NCI-H2081 treated with DMSO at 0.1 percent for 48 hours (cell line): ENCODE data around the gene NEDD9.

Experiments used
- DNase-seq: peaks from one replicate; lab custom pipeline; 2025; lab: John Stamatoyannopoulos, UW

NEDD9 gene

DNA sequence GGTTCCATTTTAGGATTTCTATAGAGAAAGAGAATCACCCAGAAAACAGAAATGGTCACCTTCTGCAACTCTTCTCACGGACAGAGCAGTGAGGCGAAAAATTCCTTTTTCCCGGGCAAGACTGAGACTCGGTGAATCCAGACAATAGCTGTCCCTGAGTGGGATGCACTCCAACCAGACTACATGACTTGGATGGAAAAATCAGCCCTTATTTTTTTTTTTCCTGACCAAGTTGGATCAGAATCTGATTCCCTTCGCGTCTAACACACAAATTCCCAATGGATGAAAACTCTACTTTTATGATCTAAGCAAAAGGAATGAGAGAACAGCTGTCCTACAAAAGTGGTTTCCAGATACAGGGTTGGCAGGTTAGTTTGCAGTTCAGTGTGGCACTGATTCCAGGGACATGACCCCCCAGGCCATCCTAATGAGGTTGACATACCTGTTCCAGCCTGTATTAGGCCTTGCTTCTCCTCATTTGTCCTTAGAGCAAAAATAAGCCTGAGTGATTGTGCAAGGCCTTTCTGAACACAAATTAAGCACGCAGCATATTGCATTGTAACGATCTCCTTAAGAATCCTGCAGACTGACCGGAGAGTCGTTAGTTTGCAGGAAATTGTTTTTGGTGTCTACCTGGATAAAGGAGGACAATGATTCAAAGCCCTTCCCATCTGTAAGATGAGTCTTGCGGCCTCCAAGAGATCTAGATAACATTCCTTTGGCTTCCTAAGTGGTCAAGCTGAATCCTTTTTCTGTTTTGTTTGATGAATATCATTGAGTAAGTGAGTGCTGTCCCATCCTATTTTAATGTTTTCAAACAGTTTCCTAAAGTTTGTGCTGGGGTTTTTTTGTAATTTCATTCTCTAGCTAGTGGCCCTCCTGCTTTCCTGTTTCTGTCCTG is 1.5 kb upstream of the NEDD9 start:
- DNase-seq: no peak

DNA sequence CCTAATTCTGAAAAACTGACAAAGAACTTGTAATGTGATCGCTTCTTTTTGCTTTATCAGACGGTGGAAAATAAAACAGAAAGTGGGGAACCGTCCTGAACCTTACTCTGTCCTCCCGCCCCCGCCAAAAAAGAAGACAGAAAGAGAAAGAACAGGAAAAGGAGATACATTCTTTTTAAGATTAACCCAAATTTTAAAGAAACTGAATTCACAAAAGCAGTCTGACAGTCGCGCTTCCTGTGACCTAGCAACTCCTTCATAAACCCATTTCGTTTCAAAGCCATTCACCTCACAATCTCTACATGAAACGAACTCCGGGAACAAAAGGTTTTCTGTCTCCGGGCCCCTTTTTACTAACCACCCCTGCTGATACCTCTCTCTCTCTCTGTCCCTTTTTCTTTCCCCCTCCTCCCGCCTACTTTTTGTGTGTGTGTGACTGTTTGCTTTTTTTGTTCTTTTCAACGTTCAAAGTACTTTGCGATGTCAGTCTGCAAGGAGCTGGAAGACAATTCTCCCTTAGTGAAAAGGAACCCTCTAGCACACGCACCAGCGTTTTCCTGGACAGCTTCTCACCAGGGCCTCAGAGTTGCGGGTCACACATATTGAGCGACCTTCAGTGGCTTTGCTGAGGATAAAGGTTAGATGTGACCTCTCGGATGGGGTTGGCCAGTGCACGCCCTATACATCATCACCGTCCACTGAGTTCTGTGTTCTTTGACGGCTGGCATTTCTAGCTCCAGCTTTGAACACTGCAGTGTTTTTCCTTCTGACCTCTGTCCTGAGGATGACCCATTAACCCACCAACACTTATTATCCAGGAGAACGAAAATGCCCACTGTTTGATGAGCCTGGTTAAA is 530 bp upstream of the NEDD9 start:
- no peak for DNase-seq

DNA sequence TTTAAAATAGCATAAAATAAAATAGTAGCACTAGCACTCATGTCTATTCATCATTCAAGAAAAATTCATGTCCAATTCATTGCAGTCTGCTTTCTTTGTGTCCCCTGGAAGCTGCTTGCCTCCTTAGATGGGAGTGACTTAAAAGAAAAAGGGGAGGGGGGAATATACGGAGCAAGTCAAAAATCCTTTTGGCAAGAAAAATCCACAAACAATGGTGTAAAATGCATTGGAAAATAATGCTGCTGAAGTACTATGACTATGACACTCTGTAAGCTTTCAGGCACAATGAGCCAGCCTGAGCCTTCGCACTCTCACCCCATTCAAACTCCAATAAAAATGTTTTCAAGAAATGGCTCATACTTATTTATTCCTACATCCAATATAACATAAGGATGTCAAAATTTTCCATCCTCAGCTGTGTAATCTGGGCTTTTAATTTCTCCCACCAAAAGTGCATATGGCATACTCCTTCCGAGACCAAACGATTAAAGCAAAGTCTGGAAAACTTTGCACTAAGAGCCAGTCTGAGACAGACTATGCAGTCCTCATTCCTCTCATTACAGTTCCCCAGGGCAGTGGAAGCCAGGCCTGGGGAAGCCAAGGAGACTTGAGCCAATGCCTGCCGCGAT is 790 bp downstream of the NEDD9 start:
- DNase-seq: no peak

DNA sequence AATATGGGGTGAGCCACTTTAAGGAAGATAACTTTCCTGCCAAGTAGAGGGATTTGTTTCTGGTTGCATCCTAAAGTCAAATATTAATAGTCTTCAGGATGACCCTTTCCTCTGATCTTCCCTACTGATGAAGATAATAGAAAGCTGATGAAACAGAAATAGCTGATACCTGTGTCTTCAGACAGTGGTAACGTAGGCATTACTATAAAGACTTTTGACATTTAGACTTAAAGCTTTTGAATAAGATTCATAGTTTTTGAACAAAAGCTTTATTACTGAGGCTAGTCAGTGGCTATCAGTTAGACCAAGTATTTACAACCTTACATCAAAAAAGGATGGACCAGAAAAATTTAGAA is 1.4 kb downstream of the NEDD9 start:
- DNase-seq: no peak

- DNase-seq: no peak
Observed at GRCh38 chr6:11230158-11231107, 2.0 kb downstream of the NEDD9 start.

DNA sequence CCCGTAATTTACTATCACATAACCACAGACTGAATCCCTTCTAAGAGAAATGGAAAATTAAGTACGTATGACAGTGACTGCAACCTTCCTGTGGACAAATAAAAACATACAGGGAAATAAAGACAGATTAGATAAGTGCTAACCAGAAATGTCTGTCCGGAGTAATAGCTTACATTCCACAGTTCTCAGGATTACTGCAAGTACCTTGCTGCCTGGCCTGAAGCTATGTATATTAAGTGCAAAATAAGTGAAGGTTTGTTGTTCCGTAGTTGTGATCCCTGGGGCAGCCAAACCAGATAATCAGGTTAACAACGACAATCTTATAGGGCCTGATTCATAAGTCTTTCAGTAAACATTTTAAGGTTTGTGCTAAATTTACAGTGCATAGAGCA is 2.8 kb downstream of the NEDD9 start:
- DNase-seq: no peak

GRCh38 chr6:11228935-11229654 is 3.4 kb downstream of the NEDD9 start:
- no peak for DNase-seq

GRCh38 chr6:11227698-11228097 is 4.8 kb downstream of the NEDD9 start:
- no peak for DNase-seq

- no peak for DNase-seq
Observed at GRCh38 chr6:11226005-11226404, 6.5 kb downstream of the NEDD9 start.

- DNase-seq: no peak
Observed at GRCh38 chr6:11224966-11225463, 7.5 kb downstream of the NEDD9 start.

- no peak for DNase-seq
Observed at GRCh38 chr6:11224252-11224965, 8.1 kb downstream of the NEDD9 start.

DNA sequence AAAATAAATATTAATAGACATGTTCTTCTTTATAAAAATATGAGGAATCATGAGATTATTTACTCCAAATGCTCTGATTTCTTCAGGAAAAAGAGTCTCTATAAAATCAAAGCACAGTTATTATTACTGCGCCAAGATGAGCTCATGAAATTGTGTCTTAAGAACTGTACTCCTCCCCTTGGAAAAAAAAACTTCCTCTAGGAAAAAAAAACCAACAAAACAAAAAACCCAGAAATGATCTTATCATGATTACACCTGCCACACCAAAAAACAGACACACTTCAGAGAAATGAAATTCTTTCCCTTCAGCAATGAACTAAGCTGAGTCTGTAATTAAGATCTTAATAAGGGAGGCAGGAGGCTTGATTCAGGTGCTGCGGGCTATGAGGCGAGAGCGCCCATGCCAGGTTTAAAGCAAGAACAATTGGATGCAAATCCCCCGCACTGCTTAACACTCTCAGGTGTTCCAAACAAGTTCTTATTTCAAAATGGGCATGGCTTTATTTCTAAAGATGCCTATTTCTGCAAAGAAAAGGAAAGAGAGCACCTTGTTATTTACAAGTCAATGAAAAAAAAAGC is 9.1 kb downstream of the NEDD9 start:
- DNase-seq: no peak

- DNase-seq: no peak
Observed at GRCh38 chr6:11222385-11223277, 9.8 kb downstream of the NEDD9 start.

DNA sequence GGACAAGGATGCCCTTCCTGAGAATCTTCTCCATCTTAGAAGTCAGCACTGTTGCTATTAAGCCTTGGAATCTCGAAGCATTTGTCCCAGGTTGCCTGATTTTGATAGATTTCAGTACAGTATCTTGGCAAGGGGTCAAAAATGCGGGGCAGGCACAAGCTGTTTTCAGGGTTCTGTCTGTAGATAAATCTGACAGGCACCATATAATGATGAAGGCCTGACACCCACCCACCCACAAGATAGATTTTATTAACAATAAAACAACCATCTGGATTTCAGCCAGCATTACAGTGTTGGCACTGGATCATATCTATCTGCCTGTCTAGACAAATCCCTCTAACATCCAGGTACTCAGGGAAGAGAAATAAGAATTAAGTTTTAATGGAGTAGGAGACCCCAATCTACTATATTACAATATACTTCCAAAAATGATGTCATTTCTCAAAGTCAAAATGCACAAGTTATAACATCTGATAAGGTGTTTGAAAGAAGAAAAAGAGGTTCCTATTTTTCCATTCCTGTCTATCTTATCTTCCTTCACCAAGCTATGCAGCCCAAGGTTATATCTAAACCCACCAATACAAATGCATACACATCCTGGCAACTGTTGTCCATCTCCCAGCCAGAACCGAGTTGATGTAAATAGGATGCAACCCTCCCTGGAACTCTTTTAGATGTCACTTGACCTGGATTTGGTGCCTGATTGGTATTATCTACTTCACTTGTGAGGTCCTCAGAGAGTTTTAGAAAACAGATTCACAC is 10.7 kb downstream of the NEDD9 start:
- DNase-seq: no peak

GRCh38 chr6:11219400-11219834 is 13.1 kb downstream of the NEDD9 start:
- no peak for DNase-seq

GRCh38 chr6:11218538-11219399 is 13.7 kb downstream of the NEDD9 start:
- DNase-seq: no peak

- DNase-seq: no peak
Observed at GRCh38 chr6:11218102-11218442, 14.4 kb downstream of the NEDD9 start.
